Gastrocnemius medialis (tissue), 4 donors: ENCODE measurements around the gene METTL16.

Experiments
- POLR2A ChIP-seq, 2 donors: fragments of 450-650 bp; IDR thresholded peaks; one replicate each; pipeline ENCODE4 v1.6.1; 2017; ENCODE audit warnings: antibody characterized with exemption in 2 of 2, mild to moderate bottlenecking in 2 of 2, moderate library complexity in 2 of 2
- TF ChIP-seq, protein P1 (sequence below), 5 experiments: fragments of 450-650 bp in 3 of 5; fragments of 200-600 bp in 2 of 5; sonication (generic) in 2 of 5; IDR thresholded peaks in 4 of 5; conservative IDR thresholded peaks in 1 of 5; 1 replicate in 4 of 5; 2 replicates in 1 of 5; pipeline ENCODE4 v1.5.1; 2016 to 2019; ENCODE audit warnings: antibody characterized with exemption in 5 of 5, mild to moderate bottlenecking in 3 of 5, moderate library complexity in 3 of 5

DNA sequence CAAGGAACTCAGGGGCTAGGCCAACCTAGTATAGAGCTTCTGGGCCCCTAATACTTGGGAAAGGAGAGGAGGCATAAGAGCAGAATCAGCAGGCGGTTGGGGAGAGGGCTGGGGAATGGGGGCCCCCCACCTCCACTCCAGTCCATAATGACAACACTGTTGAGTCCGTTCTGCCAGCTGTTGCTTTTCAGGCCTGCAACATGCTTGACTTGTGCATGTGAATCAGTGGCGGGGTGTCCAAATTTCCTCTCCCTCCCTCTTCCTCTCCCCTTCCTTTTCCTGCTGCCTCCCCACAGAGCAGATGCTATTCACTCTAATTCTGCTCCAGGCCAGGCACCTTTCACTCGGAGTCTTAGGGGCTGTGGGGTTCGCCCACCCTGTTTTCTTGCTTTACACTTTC lies 142.6 kb downstream of the METTL16 start:
- TF ChIP-seq, protein P1, sequence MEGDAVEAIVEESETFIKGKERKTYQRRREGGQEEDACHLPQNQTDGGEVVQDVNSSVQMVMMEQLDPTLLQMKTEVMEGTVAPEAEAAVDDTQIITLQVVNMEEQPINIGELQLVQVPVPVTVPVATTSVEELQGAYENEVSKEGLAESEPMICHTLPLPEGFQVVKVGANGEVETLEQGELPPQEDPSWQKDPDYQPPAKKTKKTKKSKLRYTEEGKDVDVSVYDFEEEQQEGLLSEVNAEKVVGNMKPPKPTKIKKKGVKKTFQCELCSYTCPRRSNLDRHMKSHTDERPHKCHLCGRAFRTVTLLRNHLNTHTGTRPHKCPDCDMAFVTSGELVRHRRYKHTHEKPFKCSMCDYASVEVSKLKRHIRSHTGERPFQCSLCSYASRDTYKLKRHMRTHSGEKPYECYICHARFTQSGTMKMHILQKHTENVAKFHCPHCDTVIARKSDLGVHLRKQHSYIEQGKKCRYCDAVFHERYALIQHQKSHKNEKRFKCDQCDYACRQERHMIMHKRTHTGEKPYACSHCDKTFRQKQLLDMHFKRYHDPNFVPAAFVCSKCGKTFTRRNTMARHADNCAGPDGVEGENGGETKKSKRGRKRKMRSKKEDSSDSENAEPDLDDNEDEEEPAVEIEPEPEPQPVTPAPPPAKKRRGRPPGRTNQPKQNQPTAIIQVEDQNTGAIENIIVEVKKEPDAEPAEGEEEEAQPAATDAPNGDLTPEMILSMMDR (IDR thresholded peaks at IDR 0.05 in 4 of 5, conservative IDR thresholded peaks at IDR 0.05 in 1 of 5), result no peak
- no peak for TF ChIP-seq POLR2A (IDR thresholded peaks at IDR 0.05)
